ENCODE measurements around the gene LAMA3.

Gene LAMA3

DNA sequence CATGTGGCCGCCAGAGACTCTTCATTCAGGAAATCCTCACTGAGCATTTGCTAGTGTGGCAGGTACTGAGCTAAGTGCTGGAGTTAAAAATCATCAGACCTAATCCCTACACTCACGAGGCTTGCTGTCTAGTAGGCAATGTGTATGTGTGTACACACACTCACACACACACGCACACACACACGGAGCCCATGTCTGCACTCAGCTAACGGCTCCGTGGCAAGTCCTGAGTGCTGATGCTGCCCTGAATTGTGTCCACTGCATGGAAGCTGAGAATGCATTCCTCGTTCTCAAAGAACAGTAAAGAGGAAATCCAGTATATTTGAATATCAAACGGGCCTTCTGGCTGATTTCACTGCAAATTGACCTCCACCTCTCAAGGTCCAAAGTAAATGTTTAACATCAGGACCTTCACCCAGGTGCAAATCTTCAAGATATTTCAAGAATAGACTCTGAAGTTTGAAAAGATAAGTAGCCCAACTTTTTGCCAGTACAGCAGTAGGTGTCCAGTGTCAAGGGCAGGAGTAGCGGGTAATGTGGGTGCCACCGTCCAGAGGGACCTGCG lies 189.2 kb downstream of the LAMA3 start:
- DNase-seq (ENCODE audit: extremely low read depth, low read depth), result no peak
- TF ChIP-seq, protein P1, sequence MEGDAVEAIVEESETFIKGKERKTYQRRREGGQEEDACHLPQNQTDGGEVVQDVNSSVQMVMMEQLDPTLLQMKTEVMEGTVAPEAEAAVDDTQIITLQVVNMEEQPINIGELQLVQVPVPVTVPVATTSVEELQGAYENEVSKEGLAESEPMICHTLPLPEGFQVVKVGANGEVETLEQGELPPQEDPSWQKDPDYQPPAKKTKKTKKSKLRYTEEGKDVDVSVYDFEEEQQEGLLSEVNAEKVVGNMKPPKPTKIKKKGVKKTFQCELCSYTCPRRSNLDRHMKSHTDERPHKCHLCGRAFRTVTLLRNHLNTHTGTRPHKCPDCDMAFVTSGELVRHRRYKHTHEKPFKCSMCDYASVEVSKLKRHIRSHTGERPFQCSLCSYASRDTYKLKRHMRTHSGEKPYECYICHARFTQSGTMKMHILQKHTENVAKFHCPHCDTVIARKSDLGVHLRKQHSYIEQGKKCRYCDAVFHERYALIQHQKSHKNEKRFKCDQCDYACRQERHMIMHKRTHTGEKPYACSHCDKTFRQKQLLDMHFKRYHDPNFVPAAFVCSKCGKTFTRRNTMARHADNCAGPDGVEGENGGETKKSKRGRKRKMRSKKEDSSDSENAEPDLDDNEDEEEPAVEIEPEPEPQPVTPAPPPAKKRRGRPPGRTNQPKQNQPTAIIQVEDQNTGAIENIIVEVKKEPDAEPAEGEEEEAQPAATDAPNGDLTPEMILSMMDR (IDR thresholded peaks at IDR 0.05; ENCODE audit: low read depth, low read length), result no peak

DNA sequence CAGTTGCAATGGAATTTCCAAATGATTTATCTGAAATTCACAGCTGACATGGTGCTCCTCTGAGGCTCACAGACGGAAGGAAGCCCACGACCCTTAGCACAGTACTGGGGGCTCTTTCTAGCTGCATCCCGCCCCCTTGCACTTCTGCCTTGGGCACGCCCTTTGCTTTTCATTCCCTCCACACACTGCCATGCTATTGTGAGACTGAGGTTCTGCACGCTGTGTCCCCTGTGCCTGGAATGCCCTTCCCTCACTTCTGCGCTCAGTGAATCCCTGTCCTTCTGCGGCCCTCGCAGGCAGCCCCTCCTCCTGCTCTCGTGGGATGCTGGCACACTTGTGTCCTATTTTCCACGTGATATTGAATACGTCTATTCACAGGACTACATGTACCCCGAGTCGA lies 189.9 kb downstream of the LAMA3 start:
- TF ChIP-seq, protein P1 (IDR thresholded peaks at IDR 0.05; ENCODE audit: low read depth, low read length), result no peak
- no peak for DNase-seq (ENCODE audit: extremely low read depth, low read depth)

DNA sequence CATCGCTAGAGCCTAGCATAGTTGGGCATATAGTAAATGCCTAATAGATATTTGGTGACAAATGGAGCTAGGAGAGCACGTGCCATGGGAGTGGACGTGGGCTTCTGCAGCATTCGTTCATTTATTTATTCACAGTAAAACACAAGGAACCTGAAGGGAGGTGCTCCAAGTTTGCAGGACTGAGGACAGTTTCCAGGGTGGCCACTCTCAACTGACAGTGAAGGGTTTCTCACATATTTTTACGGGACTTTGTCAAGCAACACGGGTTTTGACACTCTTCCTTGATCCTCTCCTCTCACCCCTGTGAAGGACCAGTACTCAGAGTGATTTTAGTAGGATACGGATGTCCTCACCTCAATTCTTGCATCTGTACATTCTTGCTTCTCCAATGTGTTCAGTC lies 190.3 kb downstream of the LAMA3 start:
- TF ChIP-seq, protein P1 (IDR thresholded peaks at IDR 0.05; ENCODE audit: low read depth, low read length), result no peak
- DNase-seq (ENCODE audit: extremely low read depth, low read depth), result no peak

DNA sequence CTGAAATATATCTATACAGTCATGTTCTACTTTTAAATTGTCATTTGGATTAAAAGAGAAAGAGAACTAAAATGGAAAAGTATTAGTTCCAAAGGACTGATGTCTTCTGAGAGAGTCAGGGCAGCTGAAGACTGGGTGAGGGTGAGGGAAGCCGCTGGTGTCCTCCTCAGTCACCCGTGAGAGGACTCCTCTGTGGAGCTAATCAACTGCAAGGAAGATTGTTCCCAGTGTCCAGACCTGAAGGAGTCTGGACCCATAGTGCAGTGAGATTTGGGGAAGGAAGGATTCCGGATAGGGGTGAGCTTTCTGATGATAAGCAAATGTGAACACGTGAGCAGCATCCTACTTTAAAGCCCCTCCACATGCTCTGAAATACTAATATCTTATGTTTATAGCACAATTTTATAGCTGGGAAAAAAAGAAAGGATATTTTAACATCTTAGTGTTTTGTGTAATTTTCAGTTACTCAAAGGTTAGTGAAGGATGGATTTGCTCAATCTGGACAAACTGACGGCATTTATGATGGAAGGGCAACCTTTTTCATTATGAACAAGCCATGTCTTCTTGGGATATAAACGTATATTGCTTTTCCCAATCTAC lies 190.8 kb downstream of the LAMA3 start:
- TF ChIP-seq, protein P1 (IDR thresholded peaks at IDR 0.05; ENCODE audit: low read depth, low read length), result no peak
- DNase-seq (ENCODE audit: extremely low read depth, low read depth), result no peak

DNA sequence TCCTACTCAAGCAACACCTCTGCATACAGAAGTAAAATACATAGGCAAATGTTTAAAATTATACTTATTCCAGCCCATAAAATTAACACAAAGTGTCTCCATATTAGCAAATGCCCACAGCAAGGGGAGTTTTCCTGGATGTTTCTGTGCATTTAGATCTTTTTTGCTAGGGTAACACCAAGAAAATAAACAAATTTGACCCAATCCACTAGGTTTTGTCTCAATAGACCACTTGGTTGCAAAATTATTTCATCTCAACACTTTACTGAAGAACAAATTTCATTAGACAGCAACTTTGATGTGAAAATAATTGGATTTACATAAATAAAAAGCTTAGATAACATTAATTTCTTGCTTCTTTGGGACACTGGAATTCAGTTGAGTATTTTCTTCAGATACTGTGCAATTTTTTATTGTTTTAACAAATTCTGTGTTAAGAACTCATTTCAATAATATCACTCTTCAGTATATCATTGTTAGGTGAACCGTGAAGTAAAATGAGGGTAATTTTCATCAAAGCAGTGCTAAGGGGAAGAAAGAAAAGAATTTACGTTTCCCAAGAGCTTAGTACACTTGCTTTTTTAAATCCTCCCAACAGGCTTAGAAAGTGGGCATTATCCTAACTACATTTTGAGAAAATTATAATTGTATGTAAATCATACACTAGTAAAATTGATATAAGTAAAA lies 191.8 kb downstream of the LAMA3 start:
- TF ChIP-seq, protein P1 (IDR thresholded peaks at IDR 0.05; ENCODE audit: low read depth, low read length), result no peak
- no peak for DNase-seq (ENCODE audit: extremely low read depth, low read depth)

DNA sequence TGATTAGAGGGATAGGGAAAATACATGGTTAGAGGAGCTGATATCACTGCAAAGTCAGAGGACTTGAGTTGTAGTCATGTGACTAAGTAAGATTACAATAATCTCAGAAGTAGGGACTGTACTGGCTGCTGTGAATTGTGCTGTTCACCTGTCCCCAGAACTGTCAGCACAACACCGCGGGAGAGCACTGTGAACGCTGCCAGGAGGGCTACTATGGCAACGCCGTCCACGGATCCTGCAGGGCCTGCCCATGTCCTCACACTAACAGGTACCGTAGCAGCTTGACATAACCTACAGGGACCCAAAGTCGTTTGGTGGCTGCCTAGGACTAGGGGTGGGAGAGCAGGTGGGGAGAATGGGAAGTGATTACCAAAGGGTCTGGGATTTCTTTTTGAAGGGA lies 192.5 kb downstream of the LAMA3 start:
- TF ChIP-seq, protein P1 (IDR thresholded peaks at IDR 0.05; ENCODE audit: low read depth, low read length), result no peak
- DNase-seq (ENCODE audit: extremely low read depth, low read depth), result no peak

DNA sequence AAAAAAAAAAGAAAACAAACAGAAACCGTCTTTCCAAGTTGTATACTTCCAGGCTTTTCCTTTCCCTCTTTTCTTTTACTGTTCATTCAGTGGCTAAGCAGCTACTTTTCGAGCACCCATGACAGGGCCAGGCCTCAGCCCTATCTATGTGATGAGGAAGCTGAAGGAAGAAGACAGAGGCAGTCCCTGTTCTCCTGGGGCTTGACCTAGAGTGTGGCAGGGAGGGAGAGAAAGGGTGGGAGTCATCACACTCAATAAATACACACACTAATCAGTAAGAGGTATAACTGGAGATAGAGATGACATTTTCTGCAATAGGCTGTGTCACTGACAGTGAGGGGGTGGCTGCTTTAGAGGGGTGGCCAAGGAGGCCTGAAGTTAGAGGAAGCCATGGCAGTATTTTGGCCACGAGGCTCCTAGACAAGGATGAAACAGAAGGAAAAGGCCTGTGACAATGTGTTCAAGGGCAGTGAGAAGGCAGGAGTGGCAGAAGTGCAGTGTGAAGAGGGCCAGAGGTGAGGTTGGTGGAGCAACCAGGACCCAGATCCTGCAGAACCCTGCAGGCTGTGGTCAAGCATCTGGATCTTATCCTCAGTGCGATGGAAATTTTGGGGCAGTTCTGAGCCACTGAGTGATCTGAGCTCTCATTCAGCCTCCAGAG lies 193.5 kb downstream of the LAMA3 start:
- no peak for DNase-seq (ENCODE audit: extremely low read depth, low read depth)
- TF ChIP-seq, protein P1 (IDR thresholded peaks at IDR 0.05; ENCODE audit: low read depth, low read length), result no peak
